Effector CD8-positive, alpha-beta T cell (primary cell): ENCODE data around the gene PTTG2.

Experiments
- DNase-seq: peaks from one replicate; lab custom pipeline; 2025; lab: John Stamatoyannopoulos, UW

The PTTG2 gene

DNA sequence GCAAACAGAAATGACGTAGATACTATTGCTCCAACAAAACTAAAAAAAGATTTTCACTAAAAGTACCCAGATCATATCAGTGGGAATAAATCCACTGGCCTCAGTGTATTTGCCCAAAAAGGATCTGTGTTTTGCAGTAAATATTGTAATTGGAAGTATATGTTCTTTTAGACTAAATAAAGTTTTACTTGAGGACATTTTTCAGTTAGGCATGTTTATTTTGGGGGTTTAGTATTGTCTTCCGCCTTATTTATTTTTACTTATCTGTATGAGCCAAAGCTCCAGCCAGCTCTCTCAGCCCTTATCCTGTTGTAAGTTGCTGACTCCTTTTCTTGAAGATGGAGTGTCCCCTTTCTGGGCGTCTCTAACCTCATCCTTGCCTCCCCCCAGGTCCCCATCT lies 49.8 kb downstream of the PTTG2 start:
- no peak for DNase-seq
